BLaER1 treated with 17β-estradiol and CSF1 and Interleukin-3, amounts not matched to agents 10 nM and 100 nM (cell line): ENCODE results near the gene OLFM2.
A peak's percentile ranks its signal among the peaks of the same experiment; 100 is the strongest.

Experiments
- H3K27ac ChIP-seq, 11 experiments: shearing (Covaris generic); formaldehyde crosslinking; 2 replicates each; pipeline ENCODE4 v1.8.1; 2022
- H3K27me3 ChIP-seq, 11 experiments: shearing (Covaris generic); formaldehyde crosslinking; 2 replicates each; pipeline ENCODE4 v1.8.1; 2022
- H3K36me3 ChIP-seq, 11 experiments: shearing (Covaris generic); formaldehyde crosslinking; 2 replicates each; pipeline ENCODE4 v1.8.1; 2022
- H3K4me1 ChIP-seq, 10 experiments: shearing (Covaris generic); formaldehyde crosslinking; 2 replicates each; pipeline ENCODE4 v1.8.1; 2022
- H3K4me2 ChIP-seq, 11 experiments: shearing (Covaris generic); formaldehyde crosslinking; 2 replicates each; pipeline ENCODE4 v1.8.1; 2022
- H3K4me3 ChIP-seq, 10 experiments: shearing (Covaris generic); formaldehyde crosslinking; 2 replicates each; pipeline ENCODE4 v1.8.1; 2022
- H3K9ac ChIP-seq, 11 experiments: shearing (Covaris generic); formaldehyde crosslinking; 2 replicates each; pipeline ENCODE4 v1.8.1; 2022
- H3K9me3 ChIP-seq, 11 experiments: shearing (Covaris generic); formaldehyde crosslinking; replicated peaks in 1 of 11; 2 replicates each; pipeline ENCODE4 v1.8.1; 2022
- H4K20me1 ChIP-seq, 11 experiments: shearing (Covaris generic); formaldehyde crosslinking; 2 replicates each; pipeline ENCODE4 v1.8.1; 2022
- Cebpa-rat ChIP-seq, 11 experiments: shearing (Covaris generic); IDR thresholded peaks; 2 replicates each; pipeline ENCODE4 v1.8.1; 2022

Gene OLFM2

DNA sequence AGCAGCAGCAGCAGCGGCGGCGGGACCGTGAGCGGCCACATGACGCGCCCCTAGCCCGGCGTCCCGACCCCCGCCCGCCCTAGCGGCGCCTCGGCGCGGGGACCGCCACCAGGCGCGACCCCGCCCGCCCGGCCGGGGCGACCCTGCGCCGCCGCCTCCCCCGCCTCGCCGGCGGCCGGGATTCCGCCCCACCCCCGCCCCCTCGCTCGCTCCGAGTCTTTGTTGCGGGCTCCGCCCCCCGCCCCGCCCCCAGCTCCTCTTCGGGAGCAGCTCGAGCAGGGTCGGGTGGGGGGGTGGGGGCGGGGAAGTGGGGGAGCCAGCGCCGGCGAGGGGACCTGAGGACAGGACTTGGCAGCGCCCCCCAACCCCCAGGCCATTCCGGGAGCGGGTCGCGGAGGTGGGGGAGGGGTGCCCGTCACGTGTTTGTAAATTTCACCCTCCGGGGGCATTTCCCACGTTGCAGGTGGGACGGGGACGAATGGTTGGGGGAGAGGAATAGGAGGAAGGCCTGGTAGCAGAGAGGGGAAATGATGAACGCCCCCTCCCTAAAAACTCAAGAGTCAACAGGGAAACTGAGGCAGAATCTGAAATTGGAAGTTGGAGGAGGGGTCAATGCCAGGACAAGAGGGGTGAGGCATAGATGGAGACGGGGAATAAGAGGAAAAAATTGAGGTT, at the start of gene OLFM2:
TSS of gene OLFM2 (minus strand) at position 190 of the 675 bp plus-strand sequence. CDS start at position 41, 149 bp downstream.
- peak within 1 kb of the TSS in 9 of 10 experiments; percentile 22 to 62 (median 47); a peak in 14 of 20 replicates for H3K4me3 ChIP-seq
- H3K27ac ChIP-seq = no peak within 1 kb of the TSS

DNA sequence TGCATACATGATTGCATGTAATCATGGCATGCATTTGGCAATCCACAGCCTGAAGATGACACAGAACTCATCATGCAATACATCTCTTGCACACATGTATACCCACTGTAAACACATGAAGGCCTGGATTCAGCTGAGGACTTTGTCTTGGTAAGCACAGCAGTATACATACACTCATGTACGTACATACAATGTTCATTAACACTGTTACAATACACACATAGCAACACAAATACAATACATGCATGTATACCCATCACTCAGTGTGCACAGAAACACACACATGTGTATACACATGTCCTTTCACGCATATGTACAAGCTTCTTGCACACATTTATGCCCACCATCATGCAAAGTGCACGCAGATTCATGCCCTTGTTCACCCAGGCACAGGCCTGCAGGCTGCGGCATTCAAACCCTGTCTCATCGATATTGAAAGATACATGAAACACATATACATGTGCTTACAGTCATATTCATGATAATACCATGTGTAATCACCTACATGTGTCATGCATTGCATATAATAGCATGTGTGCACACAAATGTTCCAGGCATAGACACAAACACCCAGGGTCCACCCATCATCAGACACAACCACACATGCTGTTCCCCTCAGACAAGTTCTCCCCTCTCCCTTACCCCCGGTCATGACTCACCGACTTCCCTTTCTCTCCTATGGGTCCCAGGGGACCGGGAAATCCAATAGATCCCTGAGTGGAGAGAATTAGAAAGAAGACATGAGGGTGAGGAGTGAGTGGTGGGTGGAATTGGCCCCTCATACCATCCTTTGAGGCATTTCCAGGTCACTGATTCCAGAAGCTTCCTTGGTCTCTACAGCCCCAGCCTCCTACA, 45.3 kb upstream of the OLFM2 start:
- TF ChIP-seq Cebpa-rat (IDR thresholded peaks at IDR 0.05) = no peak

More for the DNA sequence above, at the start of gene OLFM2:
- H4K20me1 ChIP-seq = peaks cover 0 to 12% (median 0%) of the 10 kb centered on the region in 11 experiments; a peak in 5 of 22 replicates
- H3K4me1 ChIP-seq = peaks cover 5 to 24% (median 13%) of the 10 kb centered on the region in 10 experiments; a peak in 17 of 20 replicates
- peaks cover 0 to 6% (median 2%) of the 10 kb centered on the region in 11 experiments; a peak in 16 of 22 replicates for H3K9me3 ChIP-seq
- no peak for TF ChIP-seq Cebpa-rat (IDR thresholded peaks at IDR 0.05)
- peak within 1 kb of the TSS in 2 of 11 experiments; percentile 38 to 50; a peak in 2 of 22 replicates for H3K9ac ChIP-seq
- H3K36me3 ChIP-seq = no peaks in the 10 kb centered on the region
- H3K4me2 ChIP-seq = peak within 1 kb of the TSS; percentile 61 to 77 (median 69)
- peaks cover 26 to 34% (median 29%) of the 10 kb centered on the region in 11 experiments for H3K27me3 ChIP-seq

DNA sequence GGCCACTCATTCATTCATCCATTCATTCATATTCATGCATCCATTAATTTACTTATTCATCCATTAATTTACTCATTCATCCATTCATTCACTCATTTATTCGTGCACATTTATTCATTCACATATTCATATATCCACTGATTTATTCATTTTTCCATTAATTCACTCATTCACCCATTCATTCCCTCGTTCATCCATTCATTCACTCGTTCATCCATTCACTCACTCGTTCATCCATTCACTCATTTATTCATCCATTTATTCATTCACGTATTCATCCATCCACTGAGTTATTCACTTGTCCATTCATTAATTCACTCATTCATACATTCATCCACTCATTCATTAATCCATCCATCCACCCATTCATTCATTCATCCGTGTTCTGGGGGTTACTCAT, 35.8 kb upstream of the OLFM2 start:
- Histone ChIP-seq H3K36me3 (no peaks in the 10 kb centered on the region), H4K20me1 (no peaks in the 10 kb centered on the region), H3K4me2 (no peak overlapping the region), H3K9me3 (peaks cover 0 to 6% (median 0%) of the 10 kb centered on the region in 11 experiments; a peak in 2 of 22 replicates), H3K27ac (no peak overlapping the region), H3K4me3 (no peak overlapping the region), H3K27me3 (no peaks in the 10 kb centered on the region), H3K9ac (no peak overlapping the region), H3K4me1 (no peaks in the 10 kb centered on the region)
- TF ChIP-seq Cebpa-rat (IDR thresholded peaks at IDR 0.05) = no peak

More for the DNA sequence above, 45.3 kb upstream of the OLFM2 start:
- H4K20me1 ChIP-seq = no peaks in the 10 kb centered on the region; a peak in 1 of 22 replicates
- H3K9ac ChIP-seq = no peak overlapping the region
- H3K36me3 ChIP-seq = no peaks in the 10 kb centered on the region
- no peak overlapping the region for H3K4me3 ChIP-seq
- H3K9me3 ChIP-seq = no peaks in the 10 kb centered on the region
- H3K4me1 ChIP-seq = peaks cover 0 to 8% (median 5%) of the 10 kb centered on the region in 10 experiments; a peak in 6 of 20 replicates
- peak overlapping the region in 4 of 11 experiments; percentile 6 to 27 (median 17); a peak in 4 of 22 replicates for H3K4me2 ChIP-seq
- no peaks in the 10 kb centered on the region for H3K27me3 ChIP-seq
- H3K27ac ChIP-seq = no peak overlapping the region

DNA sequence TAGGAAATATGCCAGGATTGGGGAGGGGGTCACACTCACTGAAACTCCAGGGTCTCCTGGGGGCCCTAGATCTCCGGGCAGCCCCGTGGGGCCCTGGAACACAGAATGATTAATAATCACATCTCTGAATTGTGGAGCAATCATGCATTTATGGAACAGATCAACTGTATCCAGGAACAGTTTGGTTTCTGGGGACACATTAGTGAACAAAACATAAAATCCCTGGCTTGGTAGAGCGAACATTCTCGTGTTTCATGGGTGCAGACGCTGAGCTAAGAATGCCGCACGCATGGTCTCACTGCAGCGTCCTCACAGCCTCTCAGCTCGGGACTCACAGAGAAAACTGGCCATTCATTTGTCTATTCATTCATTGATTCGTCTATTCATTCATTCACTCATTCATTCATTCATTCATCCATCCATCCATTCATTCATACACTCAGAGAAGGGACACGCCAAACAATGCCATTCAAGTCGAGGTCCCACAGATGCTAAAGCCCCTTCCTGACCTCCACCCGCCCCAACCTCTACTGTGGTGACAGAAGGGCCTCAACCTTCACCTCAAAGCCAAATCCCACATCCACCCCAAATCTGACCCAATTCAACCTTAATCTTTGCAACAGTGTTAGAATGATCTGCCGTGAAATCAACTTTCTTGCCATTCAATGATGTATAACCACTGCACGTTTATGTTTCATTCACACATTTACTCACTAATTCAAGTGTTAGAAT, 35.0 kb upstream of the OLFM2 start:
- no peaks in the 10 kb centered on the region for H3K27me3 ChIP-seq

DNA sequence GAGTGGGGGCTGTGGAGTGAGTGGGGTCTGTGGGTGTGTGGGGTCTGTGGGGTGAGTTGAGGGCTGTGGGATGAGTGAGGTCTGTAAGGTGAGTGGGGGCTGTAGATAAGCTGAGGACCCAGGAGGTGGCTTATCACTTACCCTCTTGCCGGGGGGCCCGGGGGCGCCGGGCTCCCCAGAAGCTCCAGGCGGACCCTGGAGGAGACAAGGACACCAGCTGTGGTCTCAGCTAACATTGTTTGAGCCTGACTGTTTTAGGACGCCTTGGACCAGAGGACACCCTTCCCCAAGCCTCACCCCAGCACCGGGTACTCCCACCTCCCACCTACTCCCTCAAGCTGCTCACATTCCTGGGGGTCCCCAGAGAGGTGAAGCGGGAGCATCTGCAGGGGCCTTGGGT, 34.2 kb upstream of the OLFM2 start:
- H3K4me3 ChIP-seq = no peak overlapping the region
- H3K9ac ChIP-seq = no peak overlapping the region
- H3K36me3 ChIP-seq = no peaks in the 10 kb centered on the region
- peaks cover 0 to under 1% (median 0%) of the 10 kb centered on the region in 11 experiments; a peak in 1 of 22 replicates for H3K9me3 ChIP-seq
- H3K4me2 ChIP-seq = no peak overlapping the region
- no peaks in the 10 kb centered on the region for H3K4me1 ChIP-seq
- H4K20me1 ChIP-seq = no peaks in the 10 kb centered on the region
- H3K27me3 ChIP-seq = no peaks in the 10 kb centered on the region
- no peak overlapping the region for H3K27ac ChIP-seq
- no peak for TF ChIP-seq Cebpa-rat (IDR thresholded peaks at IDR 0.05)

More for the DNA sequence above, 35.0 kb upstream of the OLFM2 start:
- Histone ChIP-seq H3K4me2 (no peak overlapping the region), H3K36me3 (no peaks in the 10 kb centered on the region), H3K4me1 (no peaks in the 10 kb centered on the region), H3K27ac (no peak overlapping the region), H3K9me3 (peaks cover 0 to 6% (median 0%) of the 10 kb centered on the region in 11 experiments; a peak in 2 of 22 replicates), H3K4me3 (no peak overlapping the region), H4K20me1 (no peaks in the 10 kb centered on the region), H3K9ac (no peak overlapping the region)
- no peak for TF ChIP-seq Cebpa-rat (IDR thresholded peaks at IDR 0.05)

DNA sequence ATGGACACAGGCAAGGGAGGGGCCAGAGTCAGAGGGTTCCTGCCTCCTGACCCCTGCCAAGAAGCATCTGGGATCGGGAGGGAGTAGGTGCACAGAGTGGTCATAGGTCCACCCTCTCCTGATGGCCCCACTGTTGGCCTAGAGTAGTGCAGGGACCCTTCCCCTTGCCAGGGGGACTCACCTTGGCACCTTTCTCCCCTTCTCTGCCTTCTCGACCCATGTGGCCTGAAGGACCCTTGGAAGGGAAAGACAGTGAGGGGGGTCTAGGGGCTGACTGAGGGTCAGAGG, 33.3 kb upstream of the OLFM2 start:
- H3K9ac ChIP-seq = no peak overlapping the region
- H3K4me3 ChIP-seq = no peak overlapping the region
- no peaks in the 10 kb centered on the region for H3K4me1 ChIP-seq
- H3K27ac ChIP-seq = no peak overlapping the region
- H3K36me3 ChIP-seq = no peaks in the 10 kb centered on the region
- TF ChIP-seq Cebpa-rat (IDR thresholded peaks at IDR 0.05) = no peak
- H3K4me2 ChIP-seq = no peak overlapping the region
- no peaks in the 10 kb centered on the region for H4K20me1 ChIP-seq
- H3K27me3 ChIP-seq = no peaks in the 10 kb centered on the region
- H3K9me3 ChIP-seq = no peaks in the 10 kb centered on the region

DNA sequence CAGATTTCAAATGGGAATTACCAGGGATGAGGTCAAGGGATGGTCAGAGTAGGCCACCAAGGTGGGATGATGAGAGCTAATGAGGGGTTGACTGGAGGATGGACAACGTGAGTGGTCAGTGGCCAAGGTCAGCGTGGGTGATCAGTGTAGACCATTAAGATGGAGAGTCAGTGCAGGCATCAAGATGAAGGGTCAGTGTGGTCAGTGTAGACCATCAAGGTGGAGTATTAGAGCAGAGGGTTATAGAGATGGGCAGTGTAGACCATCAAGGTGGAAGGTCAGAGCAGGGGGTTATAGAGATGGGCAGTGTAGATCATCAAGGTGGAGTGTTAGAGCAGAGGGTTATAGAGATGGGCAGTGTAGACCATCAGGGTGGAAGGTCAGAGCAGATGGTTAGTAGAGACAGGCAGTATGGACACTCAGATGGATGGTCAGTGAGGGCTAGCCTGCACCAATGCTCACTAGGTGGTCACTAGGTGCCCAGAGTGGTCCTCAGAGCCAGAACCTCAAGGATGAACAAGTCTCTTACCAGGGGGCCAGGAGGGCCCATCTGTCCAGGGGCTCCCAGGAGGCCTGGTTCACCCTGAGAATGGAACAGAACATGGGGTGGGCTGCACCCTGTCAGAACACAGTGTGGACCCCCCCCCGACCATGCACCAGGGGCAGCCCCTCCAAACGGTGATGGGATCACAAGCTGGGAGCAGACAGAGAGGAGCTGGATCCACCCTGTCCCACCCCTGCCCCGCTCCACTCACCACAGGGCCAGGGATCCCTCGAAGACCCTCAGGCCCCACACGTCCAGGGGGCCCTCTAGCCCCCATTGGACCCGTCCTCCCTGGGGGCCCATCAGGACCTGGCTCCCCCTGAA, 32.7 kb upstream of the OLFM2 start:
- H3K36me3 ChIP-seq = no peaks in the 10 kb centered on the region
- H3K4me1 ChIP-seq = no peaks in the 10 kb centered on the region
- no peak overlapping the region for H3K27ac ChIP-seq
- no peaks in the 10 kb centered on the region for H3K27me3 ChIP-seq
- H3K9me3 ChIP-seq = no peaks in the 10 kb centered on the region
- no peak overlapping the region for H3K4me2 ChIP-seq
- H3K9ac ChIP-seq = no peak overlapping the region
- H3K4me3 ChIP-seq = no peak overlapping the region
- no peaks in the 10 kb centered on the region for H4K20me1 ChIP-seq
- no peak for TF ChIP-seq Cebpa-rat (IDR thresholded peaks at IDR 0.05)

DNA sequence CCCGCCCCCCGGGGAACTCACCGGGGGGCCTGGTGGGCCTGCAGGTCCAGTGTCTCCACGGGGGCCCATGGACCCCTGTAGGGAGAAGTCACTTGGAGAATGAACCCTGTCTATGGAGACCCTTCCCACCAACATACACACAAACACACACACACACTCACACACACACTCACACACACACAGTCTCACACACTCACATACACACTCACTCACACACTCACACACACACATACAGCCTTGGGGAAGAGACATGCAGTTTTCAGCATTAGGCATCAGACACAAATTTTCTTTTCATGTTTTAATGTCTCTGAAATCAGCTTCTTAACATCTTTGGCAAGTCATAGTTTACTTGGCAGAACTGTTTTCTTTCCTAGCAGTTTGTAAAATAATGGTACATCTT, 31.0 kb upstream of the OLFM2 start:
- H3K27ac ChIP-seq = no peak overlapping the region
- no peaks in the 10 kb centered on the region for H3K9me3 ChIP-seq
- H3K9ac ChIP-seq = no peak overlapping the region
- no peaks in the 10 kb centered on the region for H4K20me1 ChIP-seq
- H3K4me1 ChIP-seq = no peaks in the 10 kb centered on the region
- H3K27me3 ChIP-seq = no peaks in the 10 kb centered on the region
- H3K36me3 ChIP-seq = no peaks in the 10 kb centered on the region
- TF ChIP-seq Cebpa-rat (IDR thresholded peaks at IDR 0.05) = no peak
- H3K4me3 ChIP-seq = no peak overlapping the region
- H3K4me2 ChIP-seq = no peak overlapping the region
